ENCODE data around the gene NUP93. TPM values are rescaled to one million over a fixed set of nuclear protein-coding genes. Genes with fewer than 3 reads are reported as not detected.
"Not testable (repeated sequence)": the region's sequence is repeated elsewhere in the genome, so short reads cannot be mapped to it uniquely, and the experiment has no call there.

The NUP93 gene
- total RNA-seq, 1 donor from 2014 or later, result 81.7 TPM

DNA sequence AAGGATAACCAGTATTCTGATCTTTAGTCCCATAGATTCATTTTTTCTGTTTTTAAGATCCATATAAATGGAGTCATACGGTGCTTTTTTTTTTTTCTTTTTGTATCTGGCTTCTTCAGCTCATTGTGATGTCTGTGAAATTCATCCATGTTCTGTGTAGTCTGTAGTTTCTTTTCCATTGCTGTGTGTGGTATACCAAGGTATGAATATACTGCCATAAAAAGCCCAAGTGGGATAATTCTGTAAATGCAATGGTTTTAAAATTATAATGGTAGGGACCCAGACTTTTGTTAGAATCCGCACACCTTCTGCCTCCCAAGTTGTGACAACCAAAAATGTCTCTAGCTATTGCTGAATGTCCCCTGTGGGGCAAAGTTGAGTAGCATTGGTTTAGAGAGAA is 7.6 kb downstream of the NUP93 start:
- no peaks in the 10 kb centered on the region for H3K9me3 Mint-ChIP-seq (ENCODE audit: unreplicated experiment)
- H3K27me3 Mint-ChIP-seq (ENCODE audit: unreplicated experiment), result no peaks in the 10 kb centered on the region
- TF ChIP-seq, protein P1, sequence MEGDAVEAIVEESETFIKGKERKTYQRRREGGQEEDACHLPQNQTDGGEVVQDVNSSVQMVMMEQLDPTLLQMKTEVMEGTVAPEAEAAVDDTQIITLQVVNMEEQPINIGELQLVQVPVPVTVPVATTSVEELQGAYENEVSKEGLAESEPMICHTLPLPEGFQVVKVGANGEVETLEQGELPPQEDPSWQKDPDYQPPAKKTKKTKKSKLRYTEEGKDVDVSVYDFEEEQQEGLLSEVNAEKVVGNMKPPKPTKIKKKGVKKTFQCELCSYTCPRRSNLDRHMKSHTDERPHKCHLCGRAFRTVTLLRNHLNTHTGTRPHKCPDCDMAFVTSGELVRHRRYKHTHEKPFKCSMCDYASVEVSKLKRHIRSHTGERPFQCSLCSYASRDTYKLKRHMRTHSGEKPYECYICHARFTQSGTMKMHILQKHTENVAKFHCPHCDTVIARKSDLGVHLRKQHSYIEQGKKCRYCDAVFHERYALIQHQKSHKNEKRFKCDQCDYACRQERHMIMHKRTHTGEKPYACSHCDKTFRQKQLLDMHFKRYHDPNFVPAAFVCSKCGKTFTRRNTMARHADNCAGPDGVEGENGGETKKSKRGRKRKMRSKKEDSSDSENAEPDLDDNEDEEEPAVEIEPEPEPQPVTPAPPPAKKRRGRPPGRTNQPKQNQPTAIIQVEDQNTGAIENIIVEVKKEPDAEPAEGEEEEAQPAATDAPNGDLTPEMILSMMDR (IDR thresholded peaks at IDR 0.05), result no peak
- H3K36me3 Mint-ChIP-seq (ENCODE audit: unreplicated experiment), result peaks cover 2% of the 10 kb centered on the region
- peaks cover 16% of the 10 kb centered on the region for H3K4me1 Mint-ChIP-seq (ENCODE audit: unreplicated experiment)
- H3K27ac Mint-ChIP-seq (ENCODE audit: unreplicated experiment), result no peak overlapping the region
- DNase-seq (ENCODE audit: extremely low spot score, unreplicated experiment), result no peak
- H3K4me3 Mint-ChIP-seq (ENCODE audit: unreplicated experiment), result no peak overlapping the region

- DNase-seq (ENCODE audit: extremely low spot score, unreplicated experiment), result no peak
- Mint-ChIP-seq H3K27ac (ENCODE audit: unreplicated experiment) (peak overlapping the region; percentile 42), H3K27me3 (ENCODE audit: unreplicated experiment) (no peaks in the 10 kb centered on the region)
These were observed 8.3 kb downstream of the NUP93 start for GRCh38 chr16:56738221-56738620.

DNA sequence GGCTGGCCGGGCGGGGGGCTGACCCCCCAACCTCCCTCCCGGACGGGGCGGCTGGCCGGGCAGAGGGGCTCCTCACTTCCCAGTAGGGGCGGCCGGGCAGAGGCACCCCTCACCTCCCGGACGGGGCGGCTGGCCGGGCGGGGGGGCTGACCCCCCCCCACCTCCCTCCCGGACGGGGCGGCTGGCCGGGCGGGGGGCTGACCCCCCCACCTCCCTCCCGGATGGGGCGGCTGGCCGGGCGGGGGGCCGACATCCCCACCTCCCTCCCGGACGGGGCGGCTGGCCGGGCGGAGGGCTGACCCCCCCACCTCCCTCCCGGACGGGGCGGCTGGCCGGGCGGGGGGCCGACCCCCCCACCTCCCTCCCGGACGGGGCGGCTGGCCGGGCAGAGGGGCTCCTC is 9.4 kb downstream of the NUP93 start:
- H3K4me1 Mint-ChIP-seq (ENCODE audit: unreplicated experiment), result peaks cover 33% of the 10 kb centered on the region
- H3K36me3 Mint-ChIP-seq (ENCODE audit: unreplicated experiment); H3K27ac Mint-ChIP-seq (ENCODE audit: unreplicated experiment); DNase-seq (ENCODE audit: extremely low spot score, unreplicated experiment); H3K27me3 Mint-ChIP-seq (ENCODE audit: unreplicated experiment); H3K9me3 Mint-ChIP-seq (ENCODE audit: unreplicated experiment); H3K4me3 Mint-ChIP-seq (ENCODE audit: unreplicated experiment): not testable (repeated sequence)

More at GRCh38 chr16:56738221-56738620, 8.3 kb downstream of the NUP93 start:
- Mint-ChIP-seq H3K4me1 (ENCODE audit: unreplicated experiment) (peaks cover 23% of the 10 kb centered on the region), H3K9me3 (ENCODE audit: unreplicated experiment) (no peaks in the 10 kb centered on the region), H3K4me3 (ENCODE audit: unreplicated experiment) (no peak overlapping the region), H3K36me3 (ENCODE audit: unreplicated experiment) (peaks cover 2% of the 10 kb centered on the region)
- TF ChIP-seq, protein P1 (IDR thresholded peaks at IDR 0.05), result no peak

GRCh38 chr16:56741399-56741798 is 11.5 kb downstream of the NUP93 start:
- Mint-ChIP-seq H3K4me1 (ENCODE audit: unreplicated experiment) (peaks cover 52% of the 10 kb centered on the region), H3K9me3 (ENCODE audit: unreplicated experiment) (no peaks in the 10 kb centered on the region), H3K4me3 (ENCODE audit: unreplicated experiment) (no peak overlapping the region), H3K27me3 (ENCODE audit: unreplicated experiment) (no peaks in the 10 kb centered on the region), H3K27ac (ENCODE audit: unreplicated experiment) (peak overlapping the region; percentile 87), H3K36me3 (ENCODE audit: unreplicated experiment) (peaks cover 2% of the 10 kb centered on the region)
- TF ChIP-seq, protein P1 (IDR thresholded peaks at IDR 0.05), result no peak
- no peak for DNase-seq (ENCODE audit: extremely low spot score, unreplicated experiment)

GRCh38 chr16:56742030-56742984 is 12.4 kb downstream of the NUP93 start:
- Mint-ChIP-seq H3K27me3 (ENCODE audit: unreplicated experiment) (no peaks in the 10 kb centered on the region), H3K4me3 (ENCODE audit: unreplicated experiment) (no peak overlapping the region), H3K4me1 (ENCODE audit: unreplicated experiment) (peaks cover 60% of the 10 kb centered on the region), H3K27ac (ENCODE audit: unreplicated experiment) (peak overlapping the region; percentile 87), H3K9me3 (ENCODE audit: unreplicated experiment) (no peaks in the 10 kb centered on the region), H3K36me3 (ENCODE audit: unreplicated experiment) (peaks cover 2% of the 10 kb centered on the region)
- TF ChIP-seq, protein P1 (IDR thresholded peaks at IDR 0.05), result no peak
- DNase-seq (ENCODE audit: extremely low spot score, unreplicated experiment), result no peak
